Calu3 (cell line): ENCODE measurements around the gene TBX2. TPM values are rescaled to one million over a fixed set of nuclear protein-coding genes. Genes with fewer than 3 reads are reported as not detected.

Experiments
- BruUV-seq: library from RNA; stranded (reverse); fragments of 400-500 nt; replicated peaks from 2 replicates; lab custom pipeline; 2021; lab: Mats Ljungman, UMichigan
- CTCF ChIA-PET: fragments of 300-600 bp; sonication (Branson Sonifier 250); formaldehyde crosslinking; loops from one replicate; lab custom pipeline; 2022; ENCODE audit warnings: antibody characterized with exemption; lab: Charles Lee
- DNase-seq: peaks from one replicate; pipeline ENCODE4 v3.0.0; 2022
- H3K27ac Mint-ChIP-seq: one replicate; pipeline ENCODE4 v1.8.0; 2022; ENCODE audit warnings: mixed read lengths; ENCODE audit not compliant: unreplicated experiment
- H3K27me3 Mint-ChIP-seq: one replicate; pipeline ENCODE4 v1.8.0; 2022; ENCODE audit warnings: mixed read lengths; ENCODE audit not compliant: unreplicated experiment
- H3K36me3 Mint-ChIP-seq: one replicate; pipeline ENCODE4 v1.8.0; 2022; ENCODE audit warnings: mild to moderate bottlenecking, moderate library complexity, mixed read lengths; ENCODE audit not compliant: insufficient read depth, unreplicated experiment
- H3K4me1 Mint-ChIP-seq: one replicate; pipeline ENCODE4 v1.8.0; 2022; ENCODE audit warnings: mild to moderate bottlenecking, low read depth, mixed read lengths; ENCODE audit not compliant: unreplicated experiment
- H3K4me3 Mint-ChIP-seq: one replicate; pipeline ENCODE4 v1.8.0; 2022; ENCODE audit warnings: mild to moderate bottlenecking, low read depth, moderate library complexity, mixed read lengths; ENCODE audit not compliant: unreplicated experiment
- H3K9me3 Mint-ChIP-seq: one replicate; pipeline ENCODE4 v1.8.0; 2022; ENCODE audit warnings: low read depth, mixed read lengths; ENCODE audit not compliant: unreplicated experiment
- intact Hi-C: fragments of 100-400 bp; cut with micrococcal nuclease; formaldehyde crosslinking; loops from one replicate; pipeline ENCODE4 v1.10.0; 2022; ENCODE audit not compliant: unreplicated experiment
- total RNA-seq: library from RNA; stranded (reverse); gene quantifications from 2 replicates; pipeline ENCODE4 v1.2.3, GENCODE V29; 2022
- TF ChIP-seq, protein P1 (sequence below): fragments of 200-600 bp; IDR thresholded peaks from one replicate; pipeline ENCODE4 v1.8.0; 2022; ENCODE audit warnings: antibody characterized with exemption; ENCODE audit not compliant: unreplicated experiment

TBX2 gene
- total RNA-seq, 1 experiment from 2014 or later, result 0.14 TPM

DNA sequence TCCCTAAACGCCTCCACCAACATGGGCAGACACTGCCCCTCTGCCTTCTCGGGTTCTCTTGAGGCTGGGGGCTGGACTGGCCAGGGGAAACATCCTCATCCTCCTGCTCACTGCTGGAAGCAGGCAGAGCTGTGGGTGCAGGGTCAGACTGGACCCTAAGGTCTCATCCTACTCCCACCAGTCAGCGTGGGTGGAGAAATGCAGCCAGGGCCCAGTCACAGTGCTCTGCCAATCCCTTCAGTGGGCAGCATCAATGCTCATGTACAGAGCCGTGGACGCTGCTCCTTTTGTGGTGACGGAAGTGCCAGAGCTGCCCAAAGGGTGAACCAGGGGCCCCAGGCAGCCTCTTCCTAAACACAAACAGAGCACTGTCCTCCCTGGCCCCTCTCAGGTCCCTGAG, 13.4 kb upstream of the TBX2 start:
- Mint-ChIP-seq H3K9me3 (no peaks in the 10 kb centered on the region), H3K27ac (no peak overlapping the region), H3K36me3 (no peaks in the 10 kb centered on the region), H3K27me3 (peaks cover 13% of the 10 kb centered on the region), H3K4me1 (no peaks in the 10 kb centered on the region), H3K4me3 (no peak overlapping the region)
- CTCF ChIA-PET, result interaction anchor here (0.6 kb wide), 1 partner anchor 277 kb away, joined by 5 read pairs; no protein-coding TSS in a partner anchor
- no TSS peak for BruUV-seq
- intact Hi-C loops, result no loop called here
- DNase-seq, result no peak
- TF ChIP-seq, protein P1, sequence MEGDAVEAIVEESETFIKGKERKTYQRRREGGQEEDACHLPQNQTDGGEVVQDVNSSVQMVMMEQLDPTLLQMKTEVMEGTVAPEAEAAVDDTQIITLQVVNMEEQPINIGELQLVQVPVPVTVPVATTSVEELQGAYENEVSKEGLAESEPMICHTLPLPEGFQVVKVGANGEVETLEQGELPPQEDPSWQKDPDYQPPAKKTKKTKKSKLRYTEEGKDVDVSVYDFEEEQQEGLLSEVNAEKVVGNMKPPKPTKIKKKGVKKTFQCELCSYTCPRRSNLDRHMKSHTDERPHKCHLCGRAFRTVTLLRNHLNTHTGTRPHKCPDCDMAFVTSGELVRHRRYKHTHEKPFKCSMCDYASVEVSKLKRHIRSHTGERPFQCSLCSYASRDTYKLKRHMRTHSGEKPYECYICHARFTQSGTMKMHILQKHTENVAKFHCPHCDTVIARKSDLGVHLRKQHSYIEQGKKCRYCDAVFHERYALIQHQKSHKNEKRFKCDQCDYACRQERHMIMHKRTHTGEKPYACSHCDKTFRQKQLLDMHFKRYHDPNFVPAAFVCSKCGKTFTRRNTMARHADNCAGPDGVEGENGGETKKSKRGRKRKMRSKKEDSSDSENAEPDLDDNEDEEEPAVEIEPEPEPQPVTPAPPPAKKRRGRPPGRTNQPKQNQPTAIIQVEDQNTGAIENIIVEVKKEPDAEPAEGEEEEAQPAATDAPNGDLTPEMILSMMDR, result no peak

DNA sequence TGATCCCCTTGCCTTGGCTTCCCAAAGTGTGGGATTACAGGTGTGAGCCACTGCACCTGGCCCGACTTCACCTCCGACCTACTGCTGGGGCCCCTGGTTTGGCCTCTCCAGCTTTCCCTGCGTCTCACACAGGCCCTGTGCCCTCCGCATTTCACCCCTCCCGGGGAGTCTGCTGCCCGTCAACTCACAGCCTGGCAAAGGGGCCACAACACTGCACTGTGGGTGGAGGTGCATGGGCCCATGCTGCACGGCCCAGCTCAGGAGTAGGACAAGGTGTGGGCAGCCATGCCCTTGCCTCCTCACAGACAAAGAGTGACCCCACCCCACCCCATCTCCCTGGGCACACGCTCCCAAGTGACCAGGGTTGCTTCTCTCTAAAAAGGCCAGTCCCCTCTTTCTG, 12.6 kb upstream of the TBX2 start:
- TF ChIP-seq, protein P1, result no peak

GRCh38 chr17:61387511-61388305, 11.9 kb upstream of the TBX2 start:
- H3K36me3 Mint-ChIP-seq, result no peaks in the 10 kb centered on the region
- TF ChIP-seq, protein P1, result no peak
- H3K27me3 Mint-ChIP-seq, result peaks cover 13% of the 10 kb centered on the region
- H3K4me1 Mint-ChIP-seq, result no peaks in the 10 kb centered on the region
- no peak overlapping the region for H3K27ac Mint-ChIP-seq
- DNase-seq, result no peak
- intact Hi-C loops, result no loop called here
- H3K9me3 Mint-ChIP-seq, result no peaks in the 10 kb centered on the region
- CTCF ChIA-PET, result no interaction called here
- H3K4me3 Mint-ChIP-seq, result no peak overlapping the region
- no TSS peak for BruUV-seq

More for the DNA sequence above, 12.6 kb upstream of the TBX2 start:
- no peak overlapping the region for H3K27ac Mint-ChIP-seq
- intact Hi-C loops, result no loop called here
- CTCF ChIA-PET, result no interaction called here
- BruUV-seq, result no TSS peak
- peaks cover 13% of the 10 kb centered on the region for H3K27me3 Mint-ChIP-seq
- no peaks in the 10 kb centered on the region for H3K36me3 Mint-ChIP-seq
- DNase-seq, result no peak
- no peaks in the 10 kb centered on the region for H3K9me3 Mint-ChIP-seq
- no peaks in the 10 kb centered on the region for H3K4me1 Mint-ChIP-seq
- H3K4me3 Mint-ChIP-seq, result no peak overlapping the region

- DNase-seq, result no peak
- CTCF ChIA-PET, result no interaction called here
- Mint-ChIP-seq H3K27me3 (peaks cover 13% of the 10 kb centered on the region), H3K4me3 (no peak overlapping the region), H3K9me3 (no peaks in the 10 kb centered on the region), H3K27ac (no peak overlapping the region), H3K36me3 (no peaks in the 10 kb centered on the region), H3K4me1 (no peaks in the 10 kb centered on the region)
- BruUV-seq, result no TSS peak
- intact Hi-C loops, result no loop called here
- TF ChIP-seq, protein P1, result no peak
These were observed 10.9 kb upstream of the TBX2 start for GRCh38 chr17:61388561-61389356.
